SK-N-SH (cell line): ENCODE results near the gene TES. TPM values are rescaled to one million over a fixed set of nuclear protein-coding genes. Genes with fewer than 3 reads are reported as not detected.

Experiments used
- CTCF ChIA-PET: fragments of 300-600, 350-600 bp; formaldehyde crosslinking; extraction: SDS; loops from one replicate; lab custom pipeline; 2021; lab: Yijun Ruan, JAX
- POLR2A ChIA-PET: fragments of 350-600 bp; sonication (Branson Sonifier 250); formaldehyde crosslinking; extraction: SDS; loops from one replicate; lab custom pipeline; 2020; ENCODE audit warnings: antibody characterized with exemption, inconsistent platforms; lab: Yijun Ruan, JAX
- DNase-seq: peaks from one replicate; pipeline ENCODE4 v3.0.0; 2012
- H2AFZ ChIP-seq: fragments of 200-600 bp; sonication (generic); 2 replicates; pipeline ENCODE4 v1.8.1; 2016; ENCODE audit warnings: antibody characterized with exemption, mild to moderate bottlenecking, low read depth
- H3F3A ChIP-seq: fragments of 200-600 bp; sonication (generic); replicated peaks from 2 replicates; pipeline ENCODE3; 2016; ENCODE audit warnings: antibody characterized with exemption, mild to moderate bottlenecking; ENCODE audit not compliant: insufficient read depth
- H3K27ac ChIP-seq, 2 experiments: fragments of 200-500 bp in 1 of 2; fragments of 200-600 bp in 1 of 2; sonication (Bioruptor generic) in 1 of 2; sonication (generic), shearing (Covaris generic) in 1 of 2; 2 replicates each; pipeline versions ENCODE4 v1.5.1 to v1.6.1; 2014 to 2016; ENCODE audit warnings: low read depth in 2 of 2, inconsistent platforms in 1 of 2, low read length in 1 of 2, mild to moderate bottlenecking in 1 of 2, mixed read lengths in 1 of 2
- H3K27me3 ChIP-seq: fragments of 200-600 bp; sonication (generic), shearing (Covaris generic); 2 replicates; pipeline ENCODE4 v1.6.1; 2016; ENCODE audit warnings: mixed run types; ENCODE audit not compliant: insufficient read depth
- H3K36me3 ChIP-seq, 2 experiments: fragments of 200-500 bp in 1 of 2; fragments of 200-600 bp in 1 of 2; sonication (Bioruptor generic) in 1 of 2; sonication (generic) in 1 of 2; replicated peaks in 1 of 2; 2 replicates each; pipeline versions ENCODE3 to v1.5.1; 2014 to 2016; ENCODE audit warnings: low read length in 1 of 2, mild to moderate bottlenecking in 1 of 2; ENCODE audit not compliant: insufficient read depth in 2 of 2, control insufficient read depth in 1 of 2
- H3K4me1 ChIP-seq, 2 experiments: fragments of 200-500 bp in 1 of 2; fragments of 200-600 bp in 1 of 2; sonication (Bioruptor generic) in 1 of 2; sonication (generic), shearing (Covaris generic) in 1 of 2; 2 replicates each; pipeline versions ENCODE4 v1.5.1 to v1.6.1; 2014 to 2016; ENCODE audit warnings: low read depth in 1 of 2, low read length in 1 of 2, mixed run types in 1 of 2; ENCODE audit not compliant: insufficient read depth in 2 of 2, control insufficient read depth in 1 of 2
- H3K4me2 ChIP-seq: fragments of 200-600 bp; sonication (generic), shearing (Covaris generic); 2 replicates; pipeline ENCODE4 v1.6.1; 2017; ENCODE audit warnings: mixed run types
- H3K4me3 ChIP-seq, 2 experiments: fragments of 200-500 bp in 1 of 2; fragments of 200-600 bp in 1 of 2; sonication (Bioruptor generic) in 1 of 2; sonication (generic), shearing (Covaris generic) in 1 of 2; 2 replicates each; pipeline versions ENCODE4 v1.5.1 to v1.8.1; 2014 to 2016; ENCODE audit warnings: low read depth in 2 of 2, inconsistent platforms in 1 of 2, low read length in 1 of 2, mild to moderate bottlenecking in 1 of 2, mixed read lengths in 1 of 2, moderate library complexity in 1 of 2
- H3K79me2 ChIP-seq: fragments of 200-600 bp; sonication (generic); 2 replicates; pipeline ENCODE4 v1.8.1; 2017; ENCODE audit warnings: mild to moderate bottlenecking; ENCODE audit not compliant: insufficient read depth
- H3K9ac ChIP-seq: fragments of 200-600 bp; sonication (generic); 2 replicates; pipeline ENCODE4 v1.6.1; 2017; ENCODE audit warnings: mixed run types
- H3K9me2 ChIP-seq: fragments of 200-600 bp; sonication (generic); 2 replicates; pipeline ENCODE4 v1.6.1; 2017; ENCODE audit warnings: mixed run types
- H3K9me3 ChIP-seq: fragments of 200-600 bp; sonication (generic); 2 replicates; pipeline ENCODE4 v1.6.1; 2017; ENCODE audit warnings: mixed run types, mild to moderate bottlenecking, moderate library complexity
- H4K20me1 ChIP-seq: fragments of 200-600 bp; sonication (generic); 2 replicates; pipeline ENCODE4 v1.6.1; 2017; ENCODE audit warnings: mild to moderate bottlenecking, mixed run types; ENCODE audit not compliant: insufficient read depth
- ELF1 ChIP-seq: IDR thresholded peaks from 2 replicates; pipeline ENCODE4 v1.4.0; 2012
- EZH2phosphoT487 ChIP-seq: fragments of 200-600 bp; sonication (generic); IDR thresholded peaks from 2 replicates; pipeline ENCODE4 v1.6.1; 2017; ENCODE audit warnings: low read depth, mixed run types, mild to moderate bottlenecking, antibody characterized with exemption, moderate library complexity, borderline replicate concordance
- JUND ChIP-seq: IDR thresholded peaks from 2 replicates; pipeline ENCODE4 v1.4.0; 2012
- MEF2A ChIP-seq: IDR thresholded peaks from 2 replicates; pipeline ENCODE4 v1.4.0; 2012; ENCODE audit warnings: low read depth, borderline replicate concordance
- MXI1 ChIP-seq: IDR thresholded peaks from 2 replicates; pipeline ENCODE4 v1.6.1; 2012; ENCODE audit warnings: mild to moderate bottlenecking, low read depth, low read length, improper control_type of control experiment
- NRF1 ChIP-seq: IDR thresholded peaks from 2 replicates; pipeline ENCODE4 v1.6.1; 2012; ENCODE audit warnings: low read depth, mild to moderate bottlenecking, low read length
- POLR2AphosphoS5 ChIP-seq: IDR thresholded peaks from 2 replicates; pipeline ENCODE4 v1.6.1; 2012; ENCODE audit warnings: low read depth, low read length
- RAD21 ChIP-seq: IDR thresholded peaks from 2 replicates; pipeline ENCODE4 v1.6.1; 2012; ENCODE audit warnings: mild to moderate bottlenecking, low read length
- RCOR1 ChIP-seq: fragments of 150-350 bp; IDR thresholded peaks from 2 replicates; pipeline ENCODE4 v1.6.1; 2017; ENCODE audit warnings: antibody characterized with exemption, low read length
- RFX5 ChIP-seq: IDR thresholded peaks from 2 replicates; pipeline ENCODE4 v1.6.1; 2012; ENCODE audit warnings: mild to moderate bottlenecking, improper control_type of control experiment, low read length
- RXRA ChIP-seq: IDR thresholded peaks from 2 replicates; pipeline ENCODE4 v1.4.0; 2012; ENCODE audit warnings: low read depth, mild to moderate bottlenecking, borderline replicate concordance
- SMC3 ChIP-seq: IDR thresholded peaks from 2 replicates; pipeline ENCODE4 v1.6.1; 2012; ENCODE audit warnings: low read depth, low read length, improper control_type of control experiment
- TCF12 ChIP-seq: IDR thresholded peaks from 2 replicates; pipeline ENCODE4 v1.4.0; 2012
- YY1 ChIP-seq: IDR thresholded peaks from 2 replicates; pipeline ENCODE4 v1.4.0; 2012; ENCODE audit warnings: low read depth, mild to moderate bottlenecking
- WGBS: methylation state at CpG from one replicate; pipeline ENCODE4 v1.1.6; 2017; ENCODE audit warnings: low lambda C conversion rate; 5-methylcytosine and 5-hydroxymethylcytosine counted together
- polyA plus RNA-seq, 3 experiments: library from polyadenylated mRNA; depleted of rRNA; stranded (reverse); fragments of >200 nt; gene quantifications; 2 replicates each; pipeline ENCODE4 v1.2.3, GENCODE V29; 2012
- TF ChIP-seq, protein P1 (sequence below): fragments of 150-350 bp; IDR thresholded peaks from 2 replicates; pipeline ENCODE4 v1.6.1; 2017; ENCODE audit warnings: antibody characterized with exemption, low read length, low read depth, borderline replicate concordance
- TF ChIP-seq, protein P2 (sequence below): IDR thresholded peaks from 2 replicates; pipeline ENCODE4; 2012
- TF ChIP-seq, protein P3 (sequence below): IDR thresholded peaks from 2 replicates; pipeline ENCODE4 v1.6.1; 2012; ENCODE audit warnings: mild to moderate bottlenecking, low read depth, low read length, moderate library complexity
- TF ChIP-seq, protein P4 (sequence below): fragments of 200-600 bp; sonication (generic); IDR thresholded peaks from 2 replicates; pipeline ENCODE4 v1.6.1; 2017; ENCODE audit warnings: antibody characterized with exemption, mild to moderate bottlenecking, moderate library complexity

TES gene
- polyA plus RNA-seq, 1 of the 3 experiments (the other 2 are of a cell fraction), result 9.5 TPM

DNA sequence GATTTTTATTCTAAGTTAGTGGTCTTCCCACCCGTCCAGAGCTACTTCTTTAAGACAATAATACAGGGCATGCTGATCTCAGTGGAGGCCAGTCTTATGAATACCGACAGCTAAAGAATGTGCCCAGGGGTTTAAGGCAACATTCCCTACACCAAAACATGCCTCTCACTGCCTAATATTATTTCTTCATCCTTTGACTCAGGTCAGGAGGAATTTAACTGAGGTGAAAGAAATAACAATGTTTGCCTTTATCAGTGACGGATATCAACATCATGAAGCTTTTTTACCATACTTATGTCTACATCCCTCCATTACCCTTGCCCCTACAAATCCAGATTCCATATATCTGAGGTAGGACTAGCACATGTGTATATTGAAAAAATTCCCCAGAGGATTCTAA, 33.3 kb upstream of the TES start:
- Histone ChIP-seq H2AFZ (no peak overlapping the region), H3K9me3 (no peaks in the 10 kb centered on the region), H3K27ac (no peak overlapping the region), H3K4me3 (no peak overlapping the region), H3K36me3 (no peaks in the 10 kb centered on the region), H3K9ac (no peak overlapping the region), H3F3A (no peaks in the 10 kb centered on the region), H3K79me2 (no peaks in the 10 kb centered on the region), H4K20me1 (no peaks in the 10 kb centered on the region), H3K9me2 (no peaks in the 10 kb centered on the region), H3K27me3 (peaks cover 2% of the 10 kb centered on the region; the same call in 1 of the 2 replicates), H3K4me2 (no peak overlapping the region), H3K4me1 (peaks cover 0 to 6% of the 10 kb centered on the region in 2 experiments; a peak in 1 of 4 replicates)
- ChIA-PET POLR2A (no interaction called here), CTCF (interaction anchor here (0.8 to 7.3 kb wide), 13 partner anchors 25 to 633 kb away, joined by 3 to 428 read pairs (median 7); no protein-coding TSS in a partner anchor)
- TF ChIP-seq YY1 (no peak), NRF1 (no peak), ELF1 (no peak), SMC3 (no peak), MEF2A (no peak), TCF12 (peak; percentile 18; the same call in 1 of the 2 replicates), JUND (no peak)
- TF ChIP-seq, protein P1, sequence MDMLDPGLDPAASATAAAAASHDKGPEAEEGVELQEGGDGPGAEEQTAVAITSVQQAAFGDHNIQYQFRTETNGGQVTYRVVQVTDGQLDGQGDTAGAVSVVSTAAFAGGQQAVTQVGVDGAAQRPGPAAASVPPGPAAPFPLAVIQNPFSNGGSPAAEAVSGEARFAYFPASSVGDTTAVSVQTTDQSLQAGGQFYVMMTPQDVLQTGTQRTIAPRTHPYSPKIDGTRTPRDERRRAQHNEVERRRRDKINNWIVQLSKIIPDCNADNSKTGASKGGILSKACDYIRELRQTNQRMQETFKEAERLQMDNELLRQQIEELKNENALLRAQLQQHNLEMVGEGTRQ, result no peak
- WGBS, result 49% methylated on average over 3 of the region's 3 CpGs
- no peak for DNase-seq

DNA sequence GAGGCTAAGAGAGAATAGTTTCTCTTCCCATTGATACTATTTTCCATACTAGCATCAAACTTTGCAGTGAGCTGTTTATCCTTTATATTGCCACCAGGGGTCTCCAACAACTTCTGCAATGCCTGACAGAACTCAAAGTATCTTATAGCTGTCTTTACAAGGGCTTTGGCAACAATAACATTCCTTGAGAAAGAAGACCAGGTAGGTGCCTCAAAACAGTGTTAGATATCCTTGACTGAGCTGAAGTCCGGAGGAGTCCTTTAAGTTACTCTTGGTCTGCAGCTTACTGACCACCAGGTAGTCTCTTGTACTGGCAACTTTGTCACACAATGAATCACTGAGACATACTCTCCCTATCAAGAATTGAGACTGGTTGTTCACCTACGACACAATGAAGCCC, 30.0 kb upstream of the TES start:
- DNase-seq, result peak; percentile 71
- POLR2A ChIA-PET, result interaction anchor here (0.9 kb wide), 1 partner anchor 30 kb away, joined by 3 read pairs; the partner anchor contains the start of gene TES

More for the DNA sequence above, 30.0 kb upstream of the TES start:
- no peak overlapping the region for H2AFZ ChIP-seq
- TF ChIP-seq, protein P2, sequence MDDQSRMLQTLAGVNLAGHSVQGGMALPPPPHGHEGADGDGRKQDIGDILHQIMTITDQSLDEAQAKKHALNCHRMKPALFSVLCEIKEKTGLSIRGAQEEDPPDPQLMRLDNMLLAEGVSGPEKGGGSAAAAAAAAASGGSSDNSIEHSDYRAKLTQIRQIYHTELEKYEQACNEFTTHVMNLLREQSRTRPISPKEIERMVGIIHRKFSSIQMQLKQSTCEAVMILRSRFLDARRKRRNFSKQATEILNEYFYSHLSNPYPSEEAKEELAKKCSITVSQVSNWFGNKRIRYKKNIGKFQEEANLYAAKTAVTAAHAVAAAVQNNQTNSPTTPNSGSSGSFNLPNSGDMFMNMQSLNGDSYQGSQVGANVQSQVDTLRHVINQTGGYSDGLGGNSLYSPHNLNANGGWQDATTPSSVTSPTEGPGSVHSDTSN, result no peak
- TF ChIP-seq MXI1 (no peak), JUND (no peak), RAD21 (peak; percentile 95), EZH2phosphoT487 (no peak), SMC3 (peak; percentile 98), POLR2AphosphoS5 (no peak), RXRA (no peak), RFX5 (0 out of 2 replicates have a peak, but pooled peaks have one; percentile 14), RCOR1 (peak; percentile 39; the same call in 1 of the 2 replicates)
- TF ChIP-seq, protein P3, sequence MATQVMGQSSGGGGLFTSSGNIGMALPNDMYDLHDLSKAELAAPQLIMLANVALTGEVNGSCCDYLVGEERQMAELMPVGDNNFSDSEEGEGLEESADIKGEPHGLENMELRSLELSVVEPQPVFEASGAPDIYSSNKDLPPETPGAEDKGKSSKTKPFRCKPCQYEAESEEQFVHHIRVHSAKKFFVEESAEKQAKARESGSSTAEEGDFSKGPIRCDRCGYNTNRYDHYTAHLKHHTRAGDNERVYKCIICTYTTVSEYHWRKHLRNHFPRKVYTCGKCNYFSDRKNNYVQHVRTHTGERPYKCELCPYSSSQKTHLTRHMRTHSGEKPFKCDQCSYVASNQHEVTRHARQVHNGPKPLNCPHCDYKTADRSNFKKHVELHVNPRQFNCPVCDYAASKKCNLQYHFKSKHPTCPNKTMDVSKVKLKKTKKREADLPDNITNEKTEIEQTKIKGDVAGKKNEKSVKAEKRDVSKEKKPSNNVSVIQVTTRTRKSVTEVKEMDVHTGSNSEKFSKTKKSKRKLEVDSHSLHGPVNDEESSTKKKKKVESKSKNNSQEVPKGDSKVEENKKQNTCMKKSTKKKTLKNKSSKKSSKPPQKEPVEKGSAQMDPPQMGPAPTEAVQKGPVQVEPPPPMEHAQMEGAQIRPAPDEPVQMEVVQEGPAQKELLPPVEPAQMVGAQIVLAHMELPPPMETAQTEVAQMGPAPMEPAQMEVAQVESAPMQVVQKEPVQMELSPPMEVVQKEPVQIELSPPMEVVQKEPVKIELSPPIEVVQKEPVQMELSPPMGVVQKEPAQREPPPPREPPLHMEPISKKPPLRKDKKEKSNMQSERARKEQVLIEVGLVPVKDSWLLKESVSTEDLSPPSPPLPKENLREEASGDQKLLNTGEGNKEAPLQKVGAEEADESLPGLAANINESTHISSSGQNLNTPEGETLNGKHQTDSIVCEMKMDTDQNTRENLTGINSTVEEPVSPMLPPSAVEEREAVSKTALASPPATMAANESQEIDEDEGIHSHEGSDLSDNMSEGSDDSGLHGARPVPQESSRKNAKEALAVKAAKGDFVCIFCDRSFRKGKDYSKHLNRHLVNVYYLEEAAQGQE, result no peak
- TF ChIP-seq, protein P4, sequence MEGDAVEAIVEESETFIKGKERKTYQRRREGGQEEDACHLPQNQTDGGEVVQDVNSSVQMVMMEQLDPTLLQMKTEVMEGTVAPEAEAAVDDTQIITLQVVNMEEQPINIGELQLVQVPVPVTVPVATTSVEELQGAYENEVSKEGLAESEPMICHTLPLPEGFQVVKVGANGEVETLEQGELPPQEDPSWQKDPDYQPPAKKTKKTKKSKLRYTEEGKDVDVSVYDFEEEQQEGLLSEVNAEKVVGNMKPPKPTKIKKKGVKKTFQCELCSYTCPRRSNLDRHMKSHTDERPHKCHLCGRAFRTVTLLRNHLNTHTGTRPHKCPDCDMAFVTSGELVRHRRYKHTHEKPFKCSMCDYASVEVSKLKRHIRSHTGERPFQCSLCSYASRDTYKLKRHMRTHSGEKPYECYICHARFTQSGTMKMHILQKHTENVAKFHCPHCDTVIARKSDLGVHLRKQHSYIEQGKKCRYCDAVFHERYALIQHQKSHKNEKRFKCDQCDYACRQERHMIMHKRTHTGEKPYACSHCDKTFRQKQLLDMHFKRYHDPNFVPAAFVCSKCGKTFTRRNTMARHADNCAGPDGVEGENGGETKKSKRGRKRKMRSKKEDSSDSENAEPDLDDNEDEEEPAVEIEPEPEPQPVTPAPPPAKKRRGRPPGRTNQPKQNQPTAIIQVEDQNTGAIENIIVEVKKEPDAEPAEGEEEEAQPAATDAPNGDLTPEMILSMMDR, result peak; percentile 95
- H3K4me1 ChIP-seq, result peaks cover 0 to 6% of the 10 kb centered on the region in 2 experiments; a peak in 1 of 4 replicates
- no peaks in the 10 kb centered on the region for H3F3A ChIP-seq
- 0 out of 2 replicates have a peak, but pooled peaks cover 10% of the 10 kb centered on the region for H3K9me3 ChIP-seq
- no peaks in the 10 kb centered on the region for H3K27me3 ChIP-seq
- H3K9ac ChIP-seq, result no peak overlapping the region
- no peak overlapping the region for H3K27ac ChIP-seq
- no peaks in the 10 kb centered on the region for H3K79me2 ChIP-seq
- CTCF ChIA-PET, result interaction anchor here (0.5 to 7.3 kb wide), 50 partner anchors 8 to 826 kb away, joined by 3 to 428 read pairs (median 4); partner anchors contain the start of gene TES
- H3K36me3 ChIP-seq, result no peaks in the 10 kb centered on the region
- H3K4me2 ChIP-seq, result no peak overlapping the region
- 26% methylated on average over 2 of the region's 2 CpGs for WGBS
- no peaks in the 10 kb centered on the region for H3K9me2 ChIP-seq
- no peak overlapping the region for H3K4me3 ChIP-seq
- no peaks in the 10 kb centered on the region for H4K20me1 ChIP-seq
